GM10847 (cell line): Measurements from ENCODE around the gene RPGRIP1L.

Source experiments
- POLR2A ChIP-seq: IDR thresholded peaks from 2 replicates; pipeline ENCODE4 v1.6.1; 2011; ENCODE audit not compliant: insufficient read length; ENCODE audit errors: extremely low read depth

Gene RPGRIP1L

DNA sequence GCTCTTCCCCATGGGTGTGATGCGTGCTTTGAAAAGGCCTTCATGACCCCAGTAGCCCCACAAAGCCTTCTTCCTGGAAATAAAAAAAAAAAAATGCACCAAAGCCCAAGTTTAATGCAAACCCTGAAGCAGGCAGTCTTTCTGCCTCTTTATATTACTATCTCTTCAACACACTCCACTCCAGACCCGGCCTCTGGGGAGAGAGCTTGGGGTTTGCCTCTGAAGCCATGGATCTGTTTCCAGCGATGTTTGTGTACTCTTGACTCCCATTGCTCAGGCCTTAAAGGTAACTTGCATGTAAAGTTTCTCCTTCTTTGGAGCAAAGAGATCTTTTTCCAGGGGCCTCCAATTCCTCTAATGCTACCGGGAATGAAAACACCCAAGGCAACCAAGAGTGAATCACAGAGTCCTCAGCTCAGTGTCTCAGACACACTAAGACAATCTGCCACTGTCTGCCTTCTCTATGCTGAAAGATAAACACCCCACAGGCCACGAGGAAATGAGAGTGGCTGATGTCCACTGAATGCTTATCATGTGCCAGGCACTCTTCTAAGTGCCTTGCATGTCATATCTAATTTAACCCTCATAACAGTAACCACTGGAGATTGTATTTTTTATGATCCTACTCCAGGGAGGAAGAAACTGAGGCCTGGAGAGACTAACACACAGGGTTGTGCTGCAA, 144.2 kb downstream of the RPGRIP1L start:
- no peak for TF ChIP-seq POLR2A

DNA sequence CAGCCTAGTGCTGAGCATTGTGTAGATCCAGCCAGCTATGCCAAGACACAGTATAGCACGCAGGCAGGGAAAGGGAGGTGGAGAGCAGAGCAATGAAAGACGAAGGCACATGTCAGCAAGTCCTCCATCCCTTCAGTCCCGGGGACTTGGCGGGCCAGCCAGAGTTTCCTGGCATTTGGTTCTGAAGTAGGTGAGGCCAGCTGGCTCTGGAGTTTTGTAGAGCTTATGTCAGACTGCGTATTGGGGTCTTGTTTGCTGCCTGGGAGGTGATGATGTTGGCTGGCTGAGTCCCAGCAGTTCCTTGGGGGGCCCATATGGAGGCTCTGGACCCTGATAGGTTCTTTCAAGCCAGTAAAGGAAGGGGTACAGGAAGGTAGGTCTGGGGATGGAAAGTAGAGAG, 144.9 kb downstream of the RPGRIP1L start:
- no peak for TF ChIP-seq POLR2A

DNA sequence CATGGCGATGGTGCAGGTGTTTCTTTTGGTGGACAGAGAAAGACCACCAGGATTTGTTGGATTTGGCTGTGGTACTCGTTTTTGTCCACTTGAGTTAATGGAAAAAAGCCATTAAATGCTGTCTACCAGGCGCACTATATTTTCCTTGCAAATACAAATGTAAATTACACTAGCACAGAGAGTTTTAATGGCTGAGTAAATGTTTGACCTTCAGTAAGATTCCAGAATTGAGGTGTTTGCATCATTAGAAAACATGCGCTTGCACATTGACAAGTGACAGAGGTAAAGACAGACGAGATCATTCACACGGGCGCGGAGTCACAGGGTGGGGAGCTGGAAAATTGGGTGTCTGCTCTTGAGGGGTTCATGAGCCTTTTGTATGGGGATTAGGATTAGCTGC, 147.1 kb downstream of the RPGRIP1L start:
- no peak for TF ChIP-seq POLR2A

DNA sequence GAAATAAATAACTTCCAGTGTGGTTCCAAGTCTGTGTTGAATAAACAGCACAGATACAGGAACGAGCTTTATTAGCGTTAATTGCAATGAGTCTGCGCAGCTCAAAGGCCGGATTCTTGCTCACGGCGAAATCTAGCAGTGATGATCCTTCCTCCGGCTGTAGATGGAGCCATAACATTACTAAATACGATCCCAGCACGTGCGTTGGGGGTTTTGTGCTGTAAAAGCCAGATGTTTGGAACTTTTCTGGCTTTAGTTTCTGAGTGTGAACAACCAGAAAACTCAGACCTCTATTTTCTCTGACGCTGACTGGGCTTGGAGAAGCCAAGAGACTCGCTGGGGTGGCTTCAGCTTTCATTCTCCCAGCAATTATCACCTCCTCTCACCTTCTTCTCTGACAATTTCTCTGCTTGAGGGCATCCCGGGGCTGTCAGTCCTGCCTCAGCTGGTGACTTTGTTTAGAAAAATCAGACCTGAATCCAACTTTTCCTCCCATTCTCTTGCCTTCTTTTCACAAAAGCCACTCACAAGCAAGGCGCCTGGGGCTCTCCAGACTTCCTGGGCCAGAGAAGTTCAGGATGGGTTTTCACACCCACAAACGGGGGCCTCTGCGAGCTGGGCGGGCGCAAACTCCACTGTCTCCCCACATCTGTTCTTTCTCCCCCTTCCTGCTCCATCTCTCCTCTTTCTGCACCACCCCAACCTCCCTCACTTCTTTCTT, 153.5 kb downstream of the RPGRIP1L start:
- TF ChIP-seq POLR2A: no peak
